Astrocyte (in vitro differentiated cells and primary cell): ENCODE measurements around the gene ARHGEF10L.

Source experiments
- EZH2 ChIP-seq: IDR thresholded peaks from 2 replicates; pipeline ENCODE4 v1.6.1; 2012; ENCODE audit warnings: mild to moderate bottlenecking, low read length, inconsistent platforms; ENCODE audit not compliant: insufficient read depth
- TF ChIP-seq, protein P1 (sequence below): IDR thresholded peaks from 2 replicates; pipeline ENCODE4 v1.5.1; 2011; ENCODE audit warnings: low read depth, mild to moderate bottlenecking, inconsistent platforms, low read length, moderate library complexity; ENCODE audit not compliant: insufficient read depth

DNA sequence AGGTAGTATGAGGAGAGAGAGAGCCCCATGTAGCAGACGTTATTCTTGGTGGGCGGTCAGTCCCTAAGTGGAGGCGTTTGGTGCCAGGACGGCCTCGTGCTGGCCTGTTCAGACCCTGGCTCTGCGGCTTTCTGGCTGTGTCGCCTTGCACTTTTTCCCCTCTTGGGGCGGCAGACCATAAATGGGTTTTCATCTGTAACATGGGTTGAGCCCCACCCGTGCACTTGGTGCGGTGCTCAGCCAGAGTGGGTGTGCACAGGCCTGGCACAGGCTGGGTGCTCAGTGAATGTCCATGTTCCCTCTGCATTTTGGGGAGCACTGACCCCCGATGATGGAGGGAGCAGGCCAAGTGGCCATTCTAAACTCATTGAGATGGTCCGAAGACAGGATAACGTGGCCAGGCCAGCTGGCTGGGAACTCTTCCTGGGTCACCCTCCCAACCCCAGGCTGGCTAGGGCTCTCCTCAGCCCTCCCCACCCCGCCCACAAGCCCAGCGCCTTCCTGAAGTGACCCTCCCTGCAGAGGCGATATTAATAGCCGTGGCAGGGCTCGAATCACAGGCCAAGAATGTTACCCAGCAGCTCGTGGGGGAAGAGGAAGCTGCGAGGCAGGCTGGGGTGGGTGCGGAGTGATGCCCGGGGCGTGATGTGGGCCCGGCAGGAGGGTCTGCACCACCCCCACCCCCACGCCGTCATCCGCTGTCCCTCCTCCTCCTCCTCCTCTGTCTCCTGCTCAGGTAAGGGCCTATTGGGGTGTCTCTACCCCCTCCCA, 78.5 kb downstream of the ARHGEF10L start:
- TF ChIP-seq, protein P1, sequence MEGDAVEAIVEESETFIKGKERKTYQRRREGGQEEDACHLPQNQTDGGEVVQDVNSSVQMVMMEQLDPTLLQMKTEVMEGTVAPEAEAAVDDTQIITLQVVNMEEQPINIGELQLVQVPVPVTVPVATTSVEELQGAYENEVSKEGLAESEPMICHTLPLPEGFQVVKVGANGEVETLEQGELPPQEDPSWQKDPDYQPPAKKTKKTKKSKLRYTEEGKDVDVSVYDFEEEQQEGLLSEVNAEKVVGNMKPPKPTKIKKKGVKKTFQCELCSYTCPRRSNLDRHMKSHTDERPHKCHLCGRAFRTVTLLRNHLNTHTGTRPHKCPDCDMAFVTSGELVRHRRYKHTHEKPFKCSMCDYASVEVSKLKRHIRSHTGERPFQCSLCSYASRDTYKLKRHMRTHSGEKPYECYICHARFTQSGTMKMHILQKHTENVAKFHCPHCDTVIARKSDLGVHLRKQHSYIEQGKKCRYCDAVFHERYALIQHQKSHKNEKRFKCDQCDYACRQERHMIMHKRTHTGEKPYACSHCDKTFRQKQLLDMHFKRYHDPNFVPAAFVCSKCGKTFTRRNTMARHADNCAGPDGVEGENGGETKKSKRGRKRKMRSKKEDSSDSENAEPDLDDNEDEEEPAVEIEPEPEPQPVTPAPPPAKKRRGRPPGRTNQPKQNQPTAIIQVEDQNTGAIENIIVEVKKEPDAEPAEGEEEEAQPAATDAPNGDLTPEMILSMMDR, result no peak
- no peak for TF ChIP-seq EZH2
